T-helper 9 cell (primary cell): ENCODE data around the gene MPZL3.

ENCODE experiments used
- DNase-seq: peaks from one replicate; pipeline ENCODE4 v3.0.0-alpha.2; 2020
- total RNA-seq, 2 donors: gene quantifications; one replicate each; lab custom pipeline; 2026; lab: John Stamatoyannopoulos, UW

Gene MPZL3, protein sequence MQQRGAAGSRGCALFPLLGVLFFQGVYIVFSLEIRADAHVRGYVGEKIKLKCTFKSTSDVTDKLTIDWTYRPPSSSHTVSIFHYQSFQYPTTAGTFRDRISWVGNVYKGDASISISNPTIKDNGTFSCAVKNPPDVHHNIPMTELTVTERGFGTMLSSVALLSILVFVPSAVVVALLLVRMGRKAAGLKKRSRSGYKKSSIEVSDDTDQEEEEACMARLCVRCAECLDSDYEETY
- 84.5 to 173 reads per million in 2 donors for total RNA-seq

DNA sequence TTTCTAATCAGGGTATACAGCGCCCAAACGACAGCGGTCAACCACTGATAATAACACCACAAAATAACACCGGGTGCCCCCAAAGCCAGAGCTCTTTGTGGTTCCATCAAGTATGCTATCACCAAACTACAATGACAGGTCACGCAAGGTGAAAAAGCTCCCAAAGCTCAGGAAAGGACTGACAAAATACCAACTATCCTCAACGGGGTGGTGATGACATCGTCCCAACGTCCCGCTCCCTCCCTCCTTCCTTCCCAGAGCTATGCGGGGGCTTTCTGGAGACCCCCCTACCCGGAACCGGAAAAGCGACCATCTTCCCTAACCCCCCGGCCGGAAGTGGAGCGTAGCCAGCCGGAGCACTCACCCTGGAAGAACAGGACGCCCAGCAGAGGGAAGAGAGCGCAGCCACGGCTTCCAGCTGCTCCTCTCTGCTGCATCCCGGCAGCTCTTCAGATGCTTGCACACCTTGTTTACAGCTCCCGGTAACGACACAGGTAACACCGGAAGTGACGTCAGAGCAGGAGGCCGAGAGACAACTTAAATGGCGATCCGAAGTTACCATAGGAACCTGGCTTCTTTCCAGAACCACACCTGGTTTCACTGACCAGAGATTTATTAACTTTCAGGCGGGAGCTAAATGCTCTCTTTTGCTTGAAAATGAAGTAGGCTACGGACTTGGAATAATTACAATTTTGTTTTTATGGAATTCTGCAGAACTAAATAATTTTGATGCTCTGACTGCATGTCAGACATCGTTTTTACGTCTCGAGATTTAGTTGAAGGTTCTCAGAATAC, at the start of gene MPZL3:
MPZL3 (minus strand) TSS at position 508 of the 795 bp plus-strand sequence; CDS start at position 437, 71 bp downstream.
- DNase-seq = peak; percentile 74

DNA sequence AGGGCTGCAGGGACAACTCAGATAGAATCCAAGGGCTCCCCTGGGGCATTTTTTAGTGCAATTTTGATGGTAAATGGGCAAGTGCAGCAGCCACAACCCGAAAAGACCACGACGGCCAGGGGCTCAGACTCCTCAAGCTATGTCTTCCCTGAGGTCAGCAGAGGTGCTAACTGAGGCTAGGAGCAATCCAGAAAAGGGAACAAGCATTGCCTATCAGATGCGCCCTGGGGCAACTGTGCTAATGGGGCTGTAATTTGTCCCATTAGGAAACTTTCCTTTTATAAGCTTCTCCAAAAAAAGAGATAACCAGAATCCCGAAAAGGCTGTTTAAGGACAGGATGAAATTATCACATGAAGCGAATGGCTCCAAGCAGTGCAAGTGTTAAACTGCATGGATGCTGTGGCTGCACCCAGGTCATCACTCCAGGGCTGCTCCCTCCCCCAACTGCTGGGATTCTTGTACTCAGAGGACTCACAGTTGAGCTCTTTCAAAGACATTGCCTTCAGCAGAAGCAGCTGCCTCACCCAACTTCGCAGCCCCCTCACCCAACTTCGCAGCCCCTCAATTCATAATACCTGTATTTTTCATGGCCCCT, 49.5 kb upstream of the MPZL3 start:
- DNase-seq = no peak

DNA sequence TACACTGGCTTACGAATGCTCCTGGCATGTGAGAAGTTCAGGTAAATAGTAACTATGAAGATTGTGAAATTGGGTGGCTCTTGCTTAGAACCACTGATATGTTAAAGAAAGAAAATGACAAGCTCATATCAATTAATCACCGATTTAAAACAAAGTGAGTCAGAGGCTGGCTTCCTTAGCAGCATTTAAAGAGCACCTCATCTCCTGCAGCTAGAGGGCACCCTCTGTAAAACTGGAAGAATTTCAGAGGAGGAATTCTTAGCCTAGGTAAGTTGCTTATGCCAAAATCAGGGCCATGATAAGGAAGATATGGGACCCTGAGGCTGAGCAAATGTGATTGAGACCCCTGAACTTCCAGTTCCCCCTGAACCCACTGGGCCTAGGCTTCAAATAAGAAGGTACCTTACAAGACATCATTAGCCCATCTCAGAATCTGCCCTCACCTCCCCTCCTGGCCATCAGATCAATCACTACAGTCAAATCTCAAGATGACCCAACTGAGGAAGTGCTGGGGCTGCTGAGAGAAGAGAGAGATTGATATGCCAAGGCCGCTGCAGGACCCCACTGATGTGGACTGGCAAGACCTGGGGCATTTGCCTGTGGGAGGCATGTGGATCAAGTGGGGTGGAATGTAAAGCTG, 43.8 kb upstream of the MPZL3 start:
- no peak for DNase-seq

DNA sequence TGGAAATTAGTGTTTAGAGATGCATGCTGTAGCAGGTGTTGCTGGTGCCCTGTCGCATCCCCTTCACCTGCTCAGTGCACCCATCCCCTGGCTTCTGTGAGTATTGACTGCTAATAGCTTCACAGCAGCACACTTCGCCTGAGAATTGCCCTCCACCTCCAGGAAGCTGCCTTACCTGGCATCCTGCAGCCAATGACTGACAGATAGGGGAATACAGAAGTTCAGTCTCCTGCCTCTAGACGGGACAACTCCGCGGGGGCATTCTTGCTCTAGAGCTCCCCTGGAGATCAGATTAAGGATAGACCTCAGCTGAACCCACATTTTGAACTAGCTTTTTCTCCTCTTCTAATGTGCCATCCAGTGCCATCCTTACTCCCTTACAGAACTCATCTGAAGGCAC, 43.0 kb upstream of the MPZL3 start:
- DNase-seq = no peak

DNA sequence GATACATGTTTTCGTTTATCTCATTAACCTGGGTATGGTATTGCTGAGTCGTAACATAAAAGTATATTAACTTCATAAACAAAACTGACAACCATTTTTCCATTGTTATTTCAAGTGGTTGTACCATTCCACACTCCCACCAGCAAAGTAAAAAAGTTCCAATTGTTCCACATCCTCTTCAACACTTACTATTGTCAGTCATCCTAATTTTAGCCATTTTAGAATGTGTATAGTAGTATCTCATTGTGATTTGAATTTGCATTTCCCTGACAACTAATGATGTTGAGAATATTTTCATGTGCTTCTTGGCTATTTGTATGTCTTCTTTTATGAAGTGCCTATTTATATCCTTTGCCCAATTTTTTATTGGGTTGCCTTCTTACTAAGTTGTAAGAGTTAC, 41.9 kb upstream of the MPZL3 start:
- DNase-seq = no peak

DNA sequence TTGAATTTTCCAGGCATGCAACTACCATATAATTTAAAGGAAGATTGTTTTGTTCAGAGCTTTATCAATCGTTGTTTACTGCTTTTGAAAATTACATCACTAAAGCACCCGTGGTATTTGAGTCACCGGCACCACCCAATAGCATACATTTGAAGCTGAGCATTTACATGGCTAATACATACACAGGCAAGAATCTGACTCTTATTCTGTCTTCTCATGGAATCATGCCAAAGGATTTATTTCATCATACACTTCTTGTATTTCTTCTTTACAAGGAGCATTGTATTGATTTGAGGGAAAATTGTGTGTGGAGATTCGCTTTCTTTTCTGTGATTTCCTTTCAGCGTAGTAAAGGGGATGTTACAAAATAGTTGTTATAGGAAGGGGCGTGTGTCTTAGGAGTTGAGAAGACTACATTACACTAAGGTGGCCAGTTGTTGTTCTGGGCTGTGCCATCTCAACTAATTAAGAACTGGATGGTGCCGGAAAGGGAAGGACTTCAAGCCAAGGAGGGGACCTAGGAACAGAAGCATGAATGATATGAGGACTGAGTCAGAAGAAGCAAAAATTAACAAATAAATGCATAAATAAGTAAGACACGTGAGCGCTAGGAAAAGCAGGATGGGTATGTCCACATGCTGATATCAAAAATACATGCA, 39.4 kb upstream of the MPZL3 start:
- no peak for DNase-seq

DNA sequence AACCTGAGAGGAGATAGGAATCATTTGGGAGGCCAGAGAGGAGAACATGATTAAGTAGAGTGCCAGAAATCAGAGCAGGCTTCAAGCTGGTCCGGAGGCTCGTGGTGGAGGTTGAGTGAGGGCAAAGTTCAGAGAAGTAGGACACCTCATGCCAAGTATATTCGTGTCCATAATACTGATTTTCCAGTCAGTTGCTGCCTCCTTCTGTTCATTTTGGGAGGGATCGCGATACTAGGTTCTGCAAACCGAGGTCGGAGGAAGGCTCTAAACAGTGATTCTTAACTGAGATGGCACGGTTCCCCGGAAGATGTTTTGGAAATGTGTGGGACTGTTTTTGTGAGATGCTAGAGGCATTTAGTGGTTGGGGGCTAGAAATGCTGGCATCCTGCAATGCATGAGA, 38.8 kb upstream of the MPZL3 start:
- no peak for DNase-seq

DNA sequence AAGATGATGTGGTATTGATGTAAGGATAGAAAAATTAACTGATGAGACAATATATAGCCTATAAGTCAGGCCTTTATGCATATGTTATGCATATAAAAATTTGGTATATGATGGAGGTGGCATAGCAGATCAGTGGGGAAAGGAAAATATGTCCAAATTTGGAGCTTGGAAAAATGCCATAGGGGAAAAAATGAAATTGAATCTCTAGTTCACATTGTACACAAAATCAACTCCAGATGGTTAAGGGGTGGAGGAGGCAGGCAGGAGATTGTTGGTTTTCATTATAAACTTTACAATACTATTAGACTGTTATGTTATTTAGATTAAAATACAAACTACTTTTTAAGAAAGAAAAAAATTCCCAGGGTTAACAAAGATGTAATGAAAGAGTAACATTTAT, 37.2 kb upstream of the MPZL3 start:
- DNase-seq = no peak

DNA sequence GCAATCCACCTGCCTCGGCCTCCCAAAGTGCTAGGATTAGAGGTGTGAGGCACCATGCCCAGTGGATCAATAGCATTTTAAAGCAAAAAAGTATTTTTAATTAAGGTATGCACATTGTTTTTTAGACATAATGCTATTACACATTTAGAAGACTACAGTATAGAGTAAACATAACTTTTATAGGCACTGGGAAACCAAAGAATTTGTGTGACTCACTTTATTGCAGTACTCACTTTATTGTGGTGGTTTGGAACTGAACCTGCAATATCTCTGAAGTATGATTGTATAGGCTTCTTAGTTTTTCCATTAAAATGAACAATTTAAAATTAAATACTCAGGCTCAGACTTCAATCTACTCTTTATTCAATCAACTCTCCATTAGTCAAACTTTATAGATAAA, 34.8 kb upstream of the MPZL3 start:
- no peak for DNase-seq

DNA sequence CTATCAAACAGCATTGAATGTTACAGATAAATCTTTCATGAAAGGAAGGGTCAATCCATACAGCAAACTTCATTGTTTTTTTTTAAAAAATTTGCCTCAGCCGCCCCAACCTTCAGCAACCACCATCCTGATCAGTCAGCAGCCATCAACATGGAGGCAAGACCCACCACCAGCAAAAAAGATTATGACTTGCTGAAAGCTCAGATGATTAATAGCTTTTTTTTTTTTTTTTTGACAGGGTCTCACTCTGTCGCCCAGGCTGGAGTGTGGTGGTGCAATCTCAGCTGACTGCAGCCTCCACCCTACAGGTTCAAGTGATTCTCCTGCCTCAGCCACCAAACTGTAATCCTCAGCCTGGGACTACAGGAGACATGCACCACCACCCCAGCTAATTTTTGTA, 34.4 kb upstream of the MPZL3 start:
- no peak for DNase-seq

DNA sequence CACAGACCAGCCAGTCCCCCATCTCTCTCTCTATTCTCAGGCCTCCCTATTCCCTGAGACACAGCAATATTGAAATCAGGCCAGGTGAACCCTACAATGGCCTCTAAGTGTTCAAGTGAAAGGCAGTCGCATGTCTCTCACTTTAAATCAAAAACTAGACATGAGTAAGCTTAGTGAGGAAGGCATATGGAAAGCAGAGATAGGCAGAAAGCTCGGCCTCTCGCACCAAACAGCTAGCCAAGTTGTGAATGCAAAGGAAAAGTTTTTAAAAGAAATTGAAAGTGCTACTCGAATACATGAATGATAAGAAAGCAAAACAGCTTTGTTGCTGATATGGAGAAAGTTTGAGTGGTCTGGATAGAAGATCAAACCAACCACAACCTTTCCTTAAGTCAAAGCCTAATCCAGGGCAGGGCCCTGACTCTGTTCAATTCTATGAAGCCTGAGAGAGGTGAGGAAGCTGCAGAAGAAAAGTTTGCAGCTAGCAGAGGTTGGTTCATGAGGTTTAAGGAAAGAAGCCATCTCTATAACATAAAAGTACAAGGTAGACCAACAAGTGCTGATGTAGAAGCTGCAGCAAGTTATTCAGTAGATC, 31.7 kb upstream of the MPZL3 start:
- DNase-seq = no peak

DNA sequence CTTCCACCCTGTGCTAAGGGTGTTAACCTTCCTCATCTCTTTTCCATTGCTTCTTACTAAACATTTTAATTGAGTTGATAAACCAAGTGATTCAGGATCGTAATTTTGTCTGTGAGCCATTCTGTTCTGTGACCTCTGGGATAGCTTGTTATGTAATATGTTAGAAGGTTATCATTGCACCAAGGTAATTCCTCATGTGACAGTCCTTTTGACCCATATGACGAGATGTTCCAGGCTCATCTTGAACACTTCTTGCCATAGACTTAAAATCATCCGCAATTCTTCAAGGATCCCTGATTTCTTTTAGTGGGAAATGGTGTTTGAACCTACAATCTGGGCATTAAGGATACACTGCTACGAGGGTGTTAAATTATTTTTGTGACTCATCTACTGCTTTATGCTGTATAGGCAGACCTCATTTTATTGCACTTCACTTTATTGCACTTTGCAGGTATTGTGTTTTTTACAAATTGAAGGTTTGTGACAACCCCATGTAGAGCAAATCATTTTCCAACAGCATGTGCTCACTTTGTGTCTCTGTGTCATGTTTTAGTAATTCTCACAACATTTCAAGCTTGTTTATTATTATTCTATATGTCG, 31.0 kb upstream of the MPZL3 start:
- DNase-seq = no peak

DNA sequence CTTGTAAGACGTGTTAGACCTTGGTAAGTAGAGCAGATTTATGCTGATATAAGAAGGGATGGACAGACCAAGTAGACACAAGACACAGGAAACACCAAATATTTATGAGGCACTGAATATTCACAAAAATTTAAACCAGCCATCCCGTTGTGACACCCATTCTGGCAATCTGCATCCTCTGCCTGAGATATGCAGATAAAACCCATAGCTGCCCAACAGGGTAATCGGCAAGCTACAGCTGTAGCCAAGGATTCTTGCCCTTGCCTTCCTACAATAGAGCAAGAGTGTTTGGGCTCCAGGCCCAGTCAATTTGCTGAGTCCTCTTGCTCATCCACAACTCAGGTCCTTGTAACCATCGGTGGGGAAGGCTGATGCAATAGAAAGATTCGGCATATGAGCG, 30.4 kb upstream of the MPZL3 start:
- no peak for DNase-seq

DNA sequence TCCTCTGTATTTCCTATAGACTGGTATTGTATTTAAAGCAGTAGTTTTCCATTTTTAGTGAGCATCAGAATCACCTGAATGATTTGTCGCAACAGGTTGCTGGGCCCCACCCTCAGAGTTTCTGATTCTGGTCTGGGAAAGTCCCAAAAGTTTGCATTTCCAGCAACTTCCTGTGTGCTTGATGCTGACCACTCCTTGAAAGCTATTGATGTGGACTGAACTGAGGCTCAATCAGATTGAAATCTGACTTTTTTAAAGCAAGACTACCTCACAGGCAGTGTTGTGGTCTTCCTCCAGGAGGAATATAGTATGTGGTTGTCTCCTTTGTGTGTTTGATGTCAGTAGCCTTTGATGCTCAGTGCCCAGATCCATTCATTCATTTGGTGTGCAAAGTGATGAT, 29.1 kb upstream of the MPZL3 start:
- no peak for DNase-seq

DNA sequence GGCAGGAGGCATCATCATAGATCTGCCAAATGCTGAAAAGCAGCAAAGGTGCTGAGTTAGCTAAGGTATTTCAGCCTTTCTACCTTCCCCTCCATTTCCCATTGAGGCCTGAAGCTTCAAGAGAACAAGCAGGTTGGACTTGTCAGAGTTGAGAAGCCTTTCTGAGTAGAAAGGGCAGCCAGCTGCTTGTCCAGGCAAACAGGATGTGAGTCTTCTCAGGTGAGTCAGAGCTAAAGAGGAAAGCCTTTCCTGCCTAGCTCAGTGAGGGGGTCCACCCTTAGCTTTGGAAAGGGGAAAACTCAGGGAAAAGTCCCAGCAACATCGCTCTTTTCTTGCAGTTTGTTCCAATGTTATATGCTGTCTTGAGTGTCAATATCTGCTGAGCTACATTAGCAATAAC, 25.1 kb upstream of the MPZL3 start:
- DNase-seq = no peak

DNA sequence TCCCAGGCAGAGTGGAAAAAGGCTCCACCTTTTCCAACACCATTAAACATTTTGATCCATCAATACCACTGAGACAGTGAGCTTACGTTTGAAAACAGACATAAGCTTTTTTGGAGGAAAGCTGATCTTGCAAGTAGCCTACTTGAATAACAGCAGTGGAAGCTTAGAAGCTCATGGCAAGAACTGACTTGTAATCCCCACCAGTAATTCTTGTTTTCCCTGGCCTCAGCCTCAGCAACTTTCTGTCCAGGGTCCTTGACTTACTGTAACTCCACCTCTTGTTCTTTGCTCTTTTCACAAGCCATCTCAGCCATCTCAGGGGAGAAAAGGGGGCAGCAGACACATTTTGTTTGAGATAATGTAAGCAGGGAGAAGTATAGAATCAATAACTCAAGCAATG, 24.3 kb upstream of the MPZL3 start:
- DNase-seq = no peak

DNA sequence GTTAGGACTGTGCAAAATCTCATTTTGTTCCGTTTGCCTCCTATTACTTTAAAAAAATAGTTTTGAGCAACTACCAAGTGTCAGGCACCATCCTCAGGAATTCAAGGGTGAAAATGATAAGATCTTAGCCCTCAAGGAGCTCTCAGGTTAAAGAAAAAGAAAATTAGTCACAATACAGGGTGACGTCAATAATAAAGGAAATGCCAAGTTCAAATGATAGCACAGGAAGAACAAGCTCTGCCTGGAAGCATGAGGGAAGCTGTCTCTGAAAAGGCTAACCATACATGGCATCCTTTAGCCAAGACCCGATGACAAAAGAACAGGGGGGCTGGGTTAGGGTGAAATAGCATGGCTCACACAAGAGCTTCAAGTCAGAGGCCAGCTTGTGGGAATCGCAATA, 23.0 kb upstream of the MPZL3 start:
- no peak for DNase-seq

DNA sequence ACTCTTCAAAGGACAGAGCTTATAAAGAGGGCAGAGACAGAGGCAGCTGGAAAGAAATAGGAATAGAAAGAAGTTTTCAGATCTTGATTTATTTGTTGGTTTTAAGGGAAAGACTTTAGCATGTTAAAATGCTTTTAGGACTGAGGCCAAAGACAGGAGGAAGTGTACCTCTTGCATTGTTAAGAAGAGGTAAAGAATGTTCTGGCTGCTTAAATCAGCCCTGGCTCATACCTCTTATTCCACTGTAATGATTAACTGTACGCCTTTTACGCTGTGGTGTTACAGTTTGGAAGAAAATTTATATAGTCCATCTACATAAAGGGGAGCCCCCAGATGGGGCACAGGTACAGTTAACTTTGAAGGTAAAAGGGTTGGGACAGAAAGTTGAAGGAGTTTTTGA, 22.0 kb upstream of the MPZL3 start:
- no peak for DNase-seq

DNA sequence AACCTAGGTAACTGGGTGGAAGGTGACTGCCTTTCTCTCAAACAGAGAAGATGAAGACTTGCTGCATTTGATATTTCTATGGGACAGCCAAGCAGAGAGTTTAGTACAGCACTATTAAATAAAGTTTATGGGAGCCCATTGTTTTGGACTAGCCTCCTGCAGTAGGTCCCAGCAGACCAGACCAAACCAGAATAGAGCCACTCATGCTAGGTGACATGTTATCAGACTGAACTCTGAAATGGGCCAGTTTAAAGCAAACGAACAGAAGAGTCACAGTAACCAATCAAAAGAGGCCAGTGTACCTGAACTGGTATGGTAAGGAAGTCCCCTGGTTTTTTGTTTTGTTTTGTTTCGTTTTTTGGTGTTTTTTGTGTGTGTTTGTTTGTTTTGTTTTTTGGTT, 19.8 kb upstream of the MPZL3 start:
- DNase-seq = no peak

DNA sequence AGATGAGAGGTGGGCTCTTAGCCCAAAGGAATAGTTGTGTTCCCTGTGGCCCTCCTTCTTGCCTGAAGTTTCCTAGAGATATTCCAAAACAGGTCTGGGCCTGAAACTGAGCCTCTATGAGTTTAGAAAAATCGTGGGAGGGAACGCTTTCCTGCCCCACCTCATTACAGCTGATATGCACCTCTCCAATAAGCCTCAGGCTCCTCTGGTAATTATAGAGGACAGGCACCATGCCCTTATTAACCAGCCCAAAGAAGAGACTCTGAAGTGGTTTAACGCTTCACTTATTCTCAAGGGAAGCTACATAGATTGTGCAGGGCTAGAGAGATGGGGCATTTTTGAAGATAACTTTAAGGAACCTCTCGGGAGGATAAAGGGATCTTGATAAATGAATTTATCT, 15.3 kb upstream of the MPZL3 start:
- no peak for DNase-seq

DNA sequence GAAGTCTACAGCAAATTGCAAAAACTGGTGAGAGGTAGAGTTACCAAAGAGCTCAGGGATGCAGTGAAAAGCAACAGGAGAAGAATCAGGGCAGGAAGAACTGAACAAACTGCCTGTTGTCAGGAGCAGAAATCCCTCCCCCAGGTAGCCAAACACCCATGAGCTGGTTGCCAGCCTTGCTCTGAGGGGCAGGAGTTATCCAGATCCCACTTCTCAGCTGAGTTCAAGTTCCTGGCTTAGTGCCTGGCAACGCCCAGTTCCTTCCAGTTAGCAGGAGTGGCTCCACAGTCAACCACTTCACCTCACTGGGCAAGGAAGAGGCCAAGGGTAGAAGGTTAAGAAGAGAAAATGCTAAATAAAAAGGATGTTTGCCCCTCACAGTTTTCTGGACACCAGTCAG, 13.8 kb upstream of the MPZL3 start:
- DNase-seq = no peak
